Karpas-422 (cell line): ENCODE measurements around the gene TULP4. TPM values are rescaled to one million over a fixed set of nuclear protein-coding genes. Genes with fewer than 3 reads are reported as not detected.

Experiments
- DNase-seq: peaks from one replicate; pipeline ENCODE4 v3.0.0-alpha.2; 2015
- H2AFZ ChIP-seq: fragments of 200-600 bp; sonication (generic); 2 replicates; pipeline ENCODE4 v1.6.1; 2014; ENCODE audit warnings: antibody characterized with exemption, low read length, mixed read lengths
- H3K27ac ChIP-seq: fragments of 200-600 bp; sonication (generic); 2 replicates; pipeline ENCODE4 v1.5.1; 2014; ENCODE audit warnings: mild to moderate bottlenecking, low read length, moderate library complexity
- H3K27me3 ChIP-seq: fragments of 200-600 bp; sonication (generic); 2 replicates; pipeline ENCODE4 v1.6.1; 2014; ENCODE audit warnings: low read length, mixed read lengths
- H3K36me3 ChIP-seq: fragments of 200-600 bp; sonication (generic); 2 replicates; pipeline ENCODE4 v1.6.1; 2014; ENCODE audit warnings: low read length, mixed read lengths; ENCODE audit not compliant: insufficient read depth
- H3K4me1 ChIP-seq: fragments of 200-600 bp; sonication (generic); 2 replicates; pipeline ENCODE4 v1.6.1; 2014; ENCODE audit warnings: mild to moderate bottlenecking, low read length, mixed read lengths
- H3K4me2 ChIP-seq: fragments of 200-600 bp; sonication (generic); 2 replicates; pipeline ENCODE4 v1.6.1; 2014; ENCODE audit warnings: low read length, low read depth, mild to moderate bottlenecking; ENCODE audit not compliant: poor library complexity, severe bottlenecking
- H3K4me3 ChIP-seq: fragments of 200-600 bp; sonication (generic); 2 replicates; pipeline ENCODE4 v1.5.1; 2014; ENCODE audit warnings: mild to moderate bottlenecking, antibody characterized with exemption, low read length, mixed read lengths
- H3K79me2 ChIP-seq: fragments of 200-600 bp; sonication (generic); 2 replicates; pipeline ENCODE4 v1.6.1; 2014; ENCODE audit warnings: mild to moderate bottlenecking, low read length, mixed read lengths
- H3K9ac ChIP-seq: fragments of 200-600 bp; sonication (generic); 2 replicates; pipeline ENCODE4 v1.6.0; 2014; ENCODE audit warnings: low read length
- H3K9me2 ChIP-seq: fragments of 200-600 bp; sonication (generic), shearing (Covaris generic); replicated peaks from 2 replicates; pipeline ENCODE4 v1.6.0; 2014; ENCODE audit warnings: mild to moderate bottlenecking, low read length, moderate library complexity; ENCODE audit not compliant: insufficient read depth
- H3K9me3 ChIP-seq: fragments of 300-700, 200-600 bp; sonication (generic); 2 replicates; pipeline ENCODE4 v1.6.1; 2014; ENCODE audit warnings: low read length, mixed read lengths
- H4K20me1 ChIP-seq: fragments of 200-600 bp; sonication (generic); 2 replicates; pipeline ENCODE4 v1.6.1; 2014; ENCODE audit warnings: mild to moderate bottlenecking, antibody characterized with exemption, low read length, low read depth; ENCODE audit not compliant: insufficient read depth
- total RNA-seq: library from RNA; depleted of rRNA; stranded (reverse); fragments of >200 nt; shearing (Covaris generic); gene quantifications from 2 replicates; pipeline ENCODE4 v1.2.3, GENCODE V29; 2014; ENCODE audit warnings: low replicate concordance

The TULP4 gene
- total RNA-seq, 1 experiment from 2014 or later: 112 TPM

DNA sequence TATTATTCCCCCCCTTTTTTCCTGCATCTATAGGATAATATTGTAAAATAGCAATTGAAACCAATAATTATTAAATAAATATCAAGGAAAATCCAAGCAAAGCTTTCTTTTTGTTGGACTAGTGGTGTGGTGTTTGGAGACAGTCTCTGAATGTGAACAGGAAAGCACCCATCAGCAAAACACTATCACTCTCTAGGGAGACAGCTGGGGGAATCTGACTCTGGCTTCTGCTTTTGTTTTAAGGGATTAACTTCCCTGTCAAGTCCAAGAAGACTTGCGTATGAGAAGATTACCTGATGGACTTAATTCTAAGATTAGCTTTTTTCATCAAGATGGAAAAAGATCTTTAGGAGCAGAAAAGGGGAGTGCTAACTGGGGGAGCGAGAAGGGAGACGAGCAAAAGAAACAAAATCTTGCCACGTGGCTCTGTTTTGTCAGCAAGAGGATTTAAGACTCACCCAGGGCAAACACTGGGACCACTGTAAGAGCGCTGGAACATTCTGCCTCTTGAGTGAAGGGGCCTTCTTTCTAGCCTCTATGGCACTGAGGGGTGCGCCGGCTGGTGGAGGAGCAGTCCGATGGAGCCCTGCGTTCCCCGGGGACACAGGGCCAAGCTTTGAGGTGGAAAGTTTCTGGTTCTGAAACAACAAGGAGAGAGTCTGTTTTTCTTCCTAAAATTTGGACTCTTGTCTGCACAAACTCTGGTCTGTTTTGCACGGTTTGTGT is 570 bp downstream of the TULP4 start:
- no peak overlapping the region for H3K9ac ChIP-seq
- DNase-seq: no peak
- H3K79me2 ChIP-seq: peaks cover 51% of the 10 kb centered on the region
- H3K4me1 ChIP-seq: peaks cover 4% of the 10 kb centered on the region
- H3K4me3 ChIP-seq: no peak overlapping the region
- H3K36me3 ChIP-seq: peaks cover 49% of the 10 kb centered on the region
- H3K4me2 ChIP-seq: no peak overlapping the region
- no peaks in the 10 kb centered on the region for H3K27me3 ChIP-seq
- no peak overlapping the region for H2AFZ ChIP-seq
- no peaks in the 10 kb centered on the region for H3K9me2 ChIP-seq
- 0 out of 2 replicates have a peak overlapping the region, but pooled peaks have one; percentile 5 for H3K27ac ChIP-seq
- no peaks in the 10 kb centered on the region for H4K20me1 ChIP-seq
- H3K9me3 ChIP-seq: no peaks in the 10 kb centered on the region

GRCh38 chr6:158313989-158314388 is 1.7 kb downstream of the TULP4 start:
- Histone ChIP-seq H3K27ac (no peak overlapping the region), H2AFZ (no peak overlapping the region), H3K27me3 (no peaks in the 10 kb centered on the region), H3K4me3 (no peak overlapping the region), H3K4me1 (peaks cover 9% of the 10 kb centered on the region), H3K9ac (no peak overlapping the region), H4K20me1 (no peaks in the 10 kb centered on the region), H3K4me2 (no peak overlapping the region), H3K36me3 (peaks cover 49% of the 10 kb centered on the region), H3K79me2 (peaks cover 63% of the 10 kb centered on the region), H3K9me3 (no peaks in the 10 kb centered on the region), H3K9me2 (no peaks in the 10 kb centered on the region)
- DNase-seq: no peak

DNA sequence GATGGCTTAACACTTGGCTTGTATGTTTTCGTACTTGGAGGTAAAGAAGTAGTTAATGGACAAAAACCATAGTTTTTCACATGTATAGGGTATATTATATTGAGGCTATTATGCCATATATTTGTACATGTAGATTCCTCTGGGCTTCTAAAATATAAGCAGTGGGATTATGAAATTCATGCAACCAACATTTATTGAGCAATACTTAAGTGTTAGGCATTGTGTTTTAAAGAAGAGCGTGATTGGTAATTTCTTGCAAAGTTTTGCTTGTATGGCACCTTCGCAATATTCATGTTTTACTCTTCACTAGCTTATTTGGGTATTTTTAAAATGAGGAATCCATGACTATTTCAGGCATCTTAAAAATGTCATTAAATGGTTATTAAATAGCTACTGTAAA is 2.5 kb downstream of the TULP4 start:
- DNase-seq: no peak
- Histone ChIP-seq H3K4me1 (peaks cover 9% of the 10 kb centered on the region), H2AFZ (no peak overlapping the region), H3K27me3 (no peaks in the 10 kb centered on the region), H3K9me3 (no peaks in the 10 kb centered on the region), H3K4me3 (no peak overlapping the region), H3K4me2 (no peak overlapping the region), H3K9me2 (no peaks in the 10 kb centered on the region), H3K27ac (no peak overlapping the region), H3K79me2 (peaks cover 70% of the 10 kb centered on the region), H4K20me1 (no peaks in the 10 kb centered on the region), H3K9ac (no peak overlapping the region), H3K36me3 (peaks cover 49% of the 10 kb centered on the region)

- Histone ChIP-seq H4K20me1 (no peaks in the 10 kb centered on the region), H2AFZ (no peak overlapping the region), H3K4me2 (no peak overlapping the region), H3K4me1 (peaks cover 7% of the 10 kb centered on the region), H3K9me2 (no peaks in the 10 kb centered on the region), H3K27ac (no peak overlapping the region), H3K79me2 (peaks cover 83% of the 10 kb centered on the region), H3K4me3 (no peak overlapping the region), H3K9ac (no peak overlapping the region), H3K36me3 (peaks cover 49% of the 10 kb centered on the region), H3K9me3 (no peaks in the 10 kb centered on the region), H3K27me3 (no peaks in the 10 kb centered on the region)
- DNase-seq: no peak
Measured at GRCh38 chr6:158316022-158316421, 3.8 kb downstream of the TULP4 start.

DNA sequence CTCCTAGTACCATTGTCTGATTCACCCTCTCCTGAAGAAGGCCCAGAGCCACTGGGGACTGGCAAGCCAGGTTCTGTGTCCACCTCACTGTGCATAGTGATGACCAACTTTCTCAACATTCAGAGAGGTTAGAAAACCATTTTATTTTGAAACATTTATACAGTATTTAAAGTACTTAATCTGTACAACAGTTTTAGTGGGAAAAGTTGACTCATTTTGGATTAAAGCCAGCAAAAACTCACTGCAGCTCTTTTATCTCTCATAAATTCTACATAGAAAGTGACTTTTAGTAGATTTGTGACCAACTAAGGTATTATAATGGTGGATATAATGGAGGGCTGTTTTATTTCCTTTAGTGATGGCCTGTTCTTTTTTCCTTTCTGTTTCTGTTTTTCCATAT is 9.7 kb downstream of the TULP4 start:
- H3K9me2 ChIP-seq: no peaks in the 10 kb centered on the region
- H3K36me3 ChIP-seq: no peaks in the 10 kb centered on the region; the same call in 1 of the 2 replicates
- peaks cover 93% of the 10 kb centered on the region for H3K79me2 ChIP-seq
- H2AFZ ChIP-seq: no peak overlapping the region
- no peak overlapping the region for H3K4me3 ChIP-seq
- no peak overlapping the region for H3K9ac ChIP-seq
- H3K27me3 ChIP-seq: no peaks in the 10 kb centered on the region
- H3K4me1 ChIP-seq: peaks cover 66% of the 10 kb centered on the region
- no peak for DNase-seq
- no peaks in the 10 kb centered on the region; the same call in 1 of the 2 replicates for H4K20me1 ChIP-seq
- H3K4me2 ChIP-seq: peak overlapping the region; percentile 14
- no peaks in the 10 kb centered on the region for H3K9me3 ChIP-seq
- H3K27ac ChIP-seq: peak overlapping the region; percentile 53

DNA sequence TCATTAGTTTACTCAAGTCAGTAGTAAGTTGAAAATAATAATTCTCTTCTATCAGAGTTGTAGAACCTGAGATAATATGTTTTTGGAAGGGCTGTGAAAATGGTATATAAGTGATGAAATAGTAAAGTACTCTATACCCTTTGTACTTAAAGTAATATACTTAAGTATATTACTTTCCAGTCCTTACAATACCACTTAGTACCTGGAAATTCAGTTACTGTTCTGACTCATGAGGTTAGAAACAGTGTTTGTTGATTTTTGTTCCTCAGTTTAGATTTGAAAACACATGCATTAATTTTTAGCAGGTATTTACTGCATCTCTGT is 10.1 kb downstream of the TULP4 start:
- H3K27ac ChIP-seq: peak overlapping the region; percentile 53
- no peaks in the 10 kb centered on the region for H3K27me3 ChIP-seq

GRCh38 chr6:158322724-158323560 is 10.7 kb downstream of the TULP4 start:
- H3K9me3 ChIP-seq: no peaks in the 10 kb centered on the region
- H2AFZ ChIP-seq: no peak overlapping the region
- peaks cover 74% of the 10 kb centered on the region for H3K4me1 ChIP-seq
- no peaks in the 10 kb centered on the region for H3K27me3 ChIP-seq
- peak overlapping the region; percentile 53 for H3K27ac ChIP-seq
- H3K79me2 ChIP-seq: peaks cover 100% of the 10 kb centered on the region
- peak overlapping the region; percentile 14 for H3K4me2 ChIP-seq
- no peaks in the 10 kb centered on the region for H3K9me2 ChIP-seq
- no peak for DNase-seq
- H3K36me3 ChIP-seq: no peaks in the 10 kb centered on the region; the same call in 1 of the 2 replicates
- H4K20me1 ChIP-seq: no peaks in the 10 kb centered on the region; the same call in 1 of the 2 replicates
- no peak overlapping the region for H3K9ac ChIP-seq
- no peak overlapping the region for H3K4me3 ChIP-seq

More for the DNA sequence above, 10.1 kb downstream of the TULP4 start:
- no peaks in the 10 kb centered on the region for H3K9me2 ChIP-seq
- no peak overlapping the region for H3K4me3 ChIP-seq
- no peaks in the 10 kb centered on the region; the same call in 1 of the 2 replicates for H3K36me3 ChIP-seq
- no peak for DNase-seq
- H4K20me1 ChIP-seq: no peaks in the 10 kb centered on the region; the same call in 1 of the 2 replicates
- H3K4me2 ChIP-seq: peak overlapping the region; percentile 14
- peaks cover 96% of the 10 kb centered on the region for H3K79me2 ChIP-seq
- H3K9me3 ChIP-seq: no peaks in the 10 kb centered on the region
- H2AFZ ChIP-seq: no peak overlapping the region
- peaks cover 70% of the 10 kb centered on the region for H3K4me1 ChIP-seq
- no peak overlapping the region for H3K9ac ChIP-seq

- no peak for DNase-seq
- no peaks in the 10 kb centered on the region; the same call in 1 of the 2 replicates for H3K36me3 ChIP-seq
- H3K4me2 ChIP-seq: peak overlapping the region; percentile 14
- H4K20me1 ChIP-seq: no peaks in the 10 kb centered on the region; the same call in 1 of the 2 replicates
- no peaks in the 10 kb centered on the region for H3K27me3 ChIP-seq
- H3K9me2 ChIP-seq: no peaks in the 10 kb centered on the region
- H3K4me3 ChIP-seq: no peak overlapping the region
- H3K27ac ChIP-seq: peak overlapping the region; percentile 53
- H3K4me1 ChIP-seq: peaks cover 75% of the 10 kb centered on the region
- no peak overlapping the region for H2AFZ ChIP-seq
- no peak overlapping the region for H3K9ac ChIP-seq
- H3K9me3 ChIP-seq: no peaks in the 10 kb centered on the region
- peaks cover 100% of the 10 kb centered on the region for H3K79me2 ChIP-seq
Measured at GRCh38 chr6:158323561-158323958, 11.3 kb downstream of the TULP4 start.
